ENCODE measurements around the gene HMGN4.

DNA sequence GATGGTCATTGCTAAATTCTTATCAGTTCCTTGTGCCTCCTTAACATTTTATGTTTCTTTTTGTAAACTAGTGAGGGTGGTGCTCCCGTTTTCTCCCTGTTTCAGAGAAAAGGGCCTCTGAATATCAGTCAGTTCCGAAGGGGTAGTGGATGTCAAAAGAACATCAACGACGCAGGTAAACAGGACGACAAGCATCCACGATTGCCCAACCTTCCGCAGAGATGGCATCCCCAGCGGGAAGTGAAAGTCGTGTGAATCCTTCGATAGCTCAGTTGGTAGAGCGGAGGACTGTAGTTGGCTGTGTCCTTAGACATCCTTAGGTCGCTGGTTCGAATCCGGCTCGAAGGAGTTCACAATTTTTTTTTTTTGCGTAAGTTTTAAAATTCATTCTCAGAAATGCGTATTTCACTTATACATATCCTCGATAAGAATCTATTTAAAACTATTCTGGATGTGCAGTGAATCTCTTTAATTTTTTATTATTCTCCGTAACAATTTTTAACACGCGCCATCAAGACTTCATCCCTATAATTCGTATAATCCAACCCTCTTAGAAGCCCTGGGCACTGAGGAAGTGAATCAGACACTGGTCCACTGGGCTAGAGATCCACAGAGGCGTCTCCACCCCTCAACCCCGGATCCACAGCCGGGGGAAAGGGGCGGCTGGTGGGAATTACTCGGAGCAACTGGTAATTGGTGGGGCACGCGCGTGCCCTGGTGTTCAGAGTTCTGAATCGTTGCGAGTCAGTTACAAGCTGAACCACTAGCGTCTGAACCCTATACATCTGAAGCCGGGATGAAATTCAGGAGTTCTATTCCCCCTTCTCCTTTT lies 30.7 kb downstream of the HMGN4 start:
- TF ChIP-seq, protein P1, sequence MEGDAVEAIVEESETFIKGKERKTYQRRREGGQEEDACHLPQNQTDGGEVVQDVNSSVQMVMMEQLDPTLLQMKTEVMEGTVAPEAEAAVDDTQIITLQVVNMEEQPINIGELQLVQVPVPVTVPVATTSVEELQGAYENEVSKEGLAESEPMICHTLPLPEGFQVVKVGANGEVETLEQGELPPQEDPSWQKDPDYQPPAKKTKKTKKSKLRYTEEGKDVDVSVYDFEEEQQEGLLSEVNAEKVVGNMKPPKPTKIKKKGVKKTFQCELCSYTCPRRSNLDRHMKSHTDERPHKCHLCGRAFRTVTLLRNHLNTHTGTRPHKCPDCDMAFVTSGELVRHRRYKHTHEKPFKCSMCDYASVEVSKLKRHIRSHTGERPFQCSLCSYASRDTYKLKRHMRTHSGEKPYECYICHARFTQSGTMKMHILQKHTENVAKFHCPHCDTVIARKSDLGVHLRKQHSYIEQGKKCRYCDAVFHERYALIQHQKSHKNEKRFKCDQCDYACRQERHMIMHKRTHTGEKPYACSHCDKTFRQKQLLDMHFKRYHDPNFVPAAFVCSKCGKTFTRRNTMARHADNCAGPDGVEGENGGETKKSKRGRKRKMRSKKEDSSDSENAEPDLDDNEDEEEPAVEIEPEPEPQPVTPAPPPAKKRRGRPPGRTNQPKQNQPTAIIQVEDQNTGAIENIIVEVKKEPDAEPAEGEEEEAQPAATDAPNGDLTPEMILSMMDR (IDR thresholded peaks at IDR 0.05 in 4 of 5, conservative IDR thresholded peaks at IDR 0.05 in 1 of 5) = no peak
- no peak for TF ChIP-seq POLR2A (IDR thresholded peaks at IDR 0.05)

Data from gastrocnemius medialis (tissue), 4 donors.